Hepatocyte (in vitro differentiated cells): ENCODE data around the gene SLC35A3.

ENCODE experiments used
- EZH2 ChIP-seq: fragments of 200-600 bp; sonication (generic); IDR thresholded peaks from 2 replicates; pipeline ENCODE4 v1.6.1; 2016; ENCODE audit warnings: antibody characterized with exemption, mild to moderate bottlenecking, borderline replicate concordance
- EZH2phosphoT487 ChIP-seq: fragments of 200-600 bp; sonication (generic); IDR thresholded peaks from one replicate; pipeline ENCODE4 v1.6.1; 2018; ENCODE audit warnings: antibody characterized with exemption, mild to moderate bottlenecking, low read depth, moderate library complexity; ENCODE audit not compliant: unreplicated experiment, severe bottlenecking
- TF ChIP-seq, protein P1 (sequence below): fragments of 200-600 bp; sonication (generic); IDR thresholded peaks from 2 replicates; pipeline ENCODE4 v1.5.1; 2016; ENCODE audit warnings: antibody characterized with exemption, mild to moderate bottlenecking; ENCODE audit not compliant: poor library complexity

GRCh38 chr1:99935534-99935933 is 34.3 kb upstream of the SLC35A3 start:
- TF ChIP-seq, protein P1, sequence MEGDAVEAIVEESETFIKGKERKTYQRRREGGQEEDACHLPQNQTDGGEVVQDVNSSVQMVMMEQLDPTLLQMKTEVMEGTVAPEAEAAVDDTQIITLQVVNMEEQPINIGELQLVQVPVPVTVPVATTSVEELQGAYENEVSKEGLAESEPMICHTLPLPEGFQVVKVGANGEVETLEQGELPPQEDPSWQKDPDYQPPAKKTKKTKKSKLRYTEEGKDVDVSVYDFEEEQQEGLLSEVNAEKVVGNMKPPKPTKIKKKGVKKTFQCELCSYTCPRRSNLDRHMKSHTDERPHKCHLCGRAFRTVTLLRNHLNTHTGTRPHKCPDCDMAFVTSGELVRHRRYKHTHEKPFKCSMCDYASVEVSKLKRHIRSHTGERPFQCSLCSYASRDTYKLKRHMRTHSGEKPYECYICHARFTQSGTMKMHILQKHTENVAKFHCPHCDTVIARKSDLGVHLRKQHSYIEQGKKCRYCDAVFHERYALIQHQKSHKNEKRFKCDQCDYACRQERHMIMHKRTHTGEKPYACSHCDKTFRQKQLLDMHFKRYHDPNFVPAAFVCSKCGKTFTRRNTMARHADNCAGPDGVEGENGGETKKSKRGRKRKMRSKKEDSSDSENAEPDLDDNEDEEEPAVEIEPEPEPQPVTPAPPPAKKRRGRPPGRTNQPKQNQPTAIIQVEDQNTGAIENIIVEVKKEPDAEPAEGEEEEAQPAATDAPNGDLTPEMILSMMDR = no peak
- no peak for TF ChIP-seq EZH2
- TF ChIP-seq EZH2phosphoT487 = no peak
